Neuronal stem cell (in vitro differentiated cells): ENCODE data around the gene RPS21.

Experiments used
- DNase-seq: peaks from one replicate; pipeline ENCODE4 v3.0.0-alpha.2; 2013; ENCODE audit warnings: low spot score
- H2AFZ ChIP-seq: one replicate; pipeline ENCODE4 v1.6.1; 2013; ENCODE audit warnings: mild to moderate bottlenecking, low read length, inconsistent platforms
- H2AK5ac ChIP-seq: 2 replicates; pipeline ENCODE4 v1.6.1; 2013; ENCODE audit warnings: low read depth, mild to moderate bottlenecking, inconsistent platforms, low read length, moderate library complexity, mixed read lengths
- H2BK120ac ChIP-seq: 2 replicates; pipeline ENCODE4 v1.6.1; 2013; ENCODE audit warnings: low read depth, mild to moderate bottlenecking, inconsistent platforms, low read length, moderate library complexity, mixed read lengths
- H2BK12ac ChIP-seq: one replicate; pipeline ENCODE4 v1.6.1; 2013; ENCODE audit warnings: low read length, inconsistent platforms
- H2BK15ac ChIP-seq: 2 replicates; pipeline ENCODE4 v1.6.1; 2013; ENCODE audit warnings: mild to moderate bottlenecking, low read length, inconsistent platforms, mixed read lengths
- H2BK5ac ChIP-seq: one replicate; pipeline ENCODE4 v1.6.1; 2013; ENCODE audit warnings: inconsistent platforms, mild to moderate bottlenecking, low read length, moderate library complexity
- H3K14ac ChIP-seq: one replicate; pipeline ENCODE4 v1.6.1; 2013; ENCODE audit warnings: low read length, inconsistent platforms
- H3K18ac ChIP-seq: 2 replicates; pipeline ENCODE4 v1.6.1; 2013; ENCODE audit warnings: low read length, inconsistent platforms
- H3K23ac ChIP-seq: 2 replicates; pipeline ENCODE4 v1.6.1; 2013; ENCODE audit warnings: low read depth, mild to moderate bottlenecking, mixed read lengths, low read length, inconsistent platforms; ENCODE audit not compliant: poor library complexity
- H3K27ac ChIP-seq: replicated peaks from 3 replicates; pipeline ENCODE4 v1.5.1; 2013; ENCODE audit warnings: low read length, inconsistent platforms
- H3K27me3 ChIP-seq, 3 experiments: 2 replicates each; pipeline ENCODE4 v1.6.1; 2013; ENCODE audit warnings: low read length in 3 of 3, mild to moderate bottlenecking in 2 of 3, inconsistent platforms in 1 of 3, low read depth in 1 of 3, mixed read lengths in 1 of 3, moderate library complexity in 1 of 3; ENCODE audit not compliant: control insufficient read depth in 3 of 3, insufficient read depth in 3 of 3
- H3K36me3 ChIP-seq, 2 donors: replicated peaks in 1 of 2; 2 replicates each; pipeline ENCODE4 v1.6.1; 2013; ENCODE audit warnings: low read length in 2 of 2; ENCODE audit not compliant: control insufficient read depth in 2 of 2, insufficient read depth in 2 of 2
- H3K4ac ChIP-seq: 2 replicates; pipeline ENCODE4 v1.6.1; 2013; ENCODE audit warnings: inconsistent platforms, mild to moderate bottlenecking, low read length, moderate library complexity
- H3K4me1 ChIP-seq, 2 donors: 1 replicate in 1 of 2; 2 replicates in 1 of 2; pipeline ENCODE4 v1.6.1; 2013; ENCODE audit warnings: low read length in 2 of 2, low read depth in 1 of 2; ENCODE audit not compliant: control insufficient read depth in 2 of 2, insufficient read depth in 1 of 2
- H3K4me2 ChIP-seq: one replicate; pipeline ENCODE4 v1.6.1; 2013; ENCODE audit warnings: mild to moderate bottlenecking, low read length, inconsistent platforms; ENCODE audit not compliant: insufficient read depth, poor library complexity, severe bottlenecking
- H3K4me3 ChIP-seq, 2 donors: 2 replicates each; pipeline ENCODE4 v1.5.1; 2013; ENCODE audit warnings: low read length in 2 of 2, mild to moderate bottlenecking in 2 of 2, inconsistent platforms in 1 of 2, moderate library complexity in 1 of 2
- H3K79me1 ChIP-seq: one replicate; pipeline ENCODE4 v1.6.1; 2013; ENCODE audit warnings: low read depth, mild to moderate bottlenecking, inconsistent platforms, low read length, moderate library complexity
- H3K9ac ChIP-seq: one replicate; pipeline ENCODE4 v1.6.1; 2013; ENCODE audit warnings: mild to moderate bottlenecking, low read depth, low read length, inconsistent platforms; ENCODE audit not compliant: poor library complexity
- H3K9me3 ChIP-seq, 2 donors: replicated peaks in 1 of 2; 2 replicates each; pipeline versions ENCODE3 to v1.6.1; 2013; ENCODE audit warnings: low read length in 2 of 2, mild to moderate bottlenecking in 2 of 2, inconsistent platforms in 1 of 2, low read depth in 1 of 2, mixed read lengths in 1 of 2, moderate library complexity in 1 of 2; ENCODE audit not compliant: control insufficient read depth in 2 of 2, insufficient read depth in 1 of 2
- H4K8ac ChIP-seq: one replicate; pipeline ENCODE4 v1.6.1; 2013; ENCODE audit warnings: low read depth, mild to moderate bottlenecking, inconsistent platforms, low read length, moderate library complexity
- H4K91ac ChIP-seq: one replicate; pipeline ENCODE4 v1.6.1; 2013; ENCODE audit warnings: low read length, low read depth, mild to moderate bottlenecking, inconsistent platforms; ENCODE audit not compliant: poor library complexity
- WGBS, 2 donors: extraction: QIAGEN DNeasy Blood & Tissue Kit; methylation state at CpG; one replicate each; pipeline ENCODE4 v1.1.7; 2013; ENCODE audit warnings: missing lambda C conversion rate in 2 of 2, mixed read lengths in 1 of 2; ENCODE audit not compliant: insufficient read length in 2 of 2, insufficient replicate concordance in 1 of 2; ENCODE audit errors: extremely low coverage in 2 of 2; 5-methylcytosine and 5-hydroxymethylcytosine counted together

RPS21 gene

GRCh38 chr20:62413025-62413570 is 26.2 kb downstream of the RPS21 start:
- no CpG with 5 or more reads among the region's 11 CpGs for WGBS, 2 donors
- H2AFZ ChIP-seq: no peak overlapping the region

GRCh38 chr20:62413896-62414481 is 27.1 kb downstream of the RPS21 start:
- H2BK120ac ChIP-seq: no peak overlapping the region
- H2BK5ac ChIP-seq: no peak overlapping the region
- H3K9me3 ChIP-seq: no peaks in the 10 kb centered on the region
- no peaks in the 10 kb centered on the region for H3K79me1 ChIP-seq
- H2BK12ac ChIP-seq: peak overlapping the region; percentile 84
- peak overlapping the region; percentile 65 for H3K23ac ChIP-seq
- H3K18ac ChIP-seq: peak overlapping the region; percentile 71
- H2BK15ac ChIP-seq: peak overlapping the region; percentile 85
- H3K9ac ChIP-seq: no peak overlapping the region
- H3K27ac ChIP-seq: no peak overlapping the region
- H3K4me3 ChIP-seq: no peak overlapping the region
- no peak overlapping the region for H4K91ac ChIP-seq
- peak overlapping the region; percentile 84 for H2AK5ac ChIP-seq
- no peak overlapping the region for H2AFZ ChIP-seq
- H3K4me2 ChIP-seq: no peak overlapping the region
- peaks cover 0 to 78% (median 4%) of the 10 kb centered on the region in 3 experiments for H3K27me3 ChIP-seq
- no peak for DNase-seq
- peaks cover 0 to 3% of the 10 kb centered on the region in 2 donors for H3K4me1 ChIP-seq
- no peak overlapping the region for H4K8ac ChIP-seq
- H3K36me3 ChIP-seq: no peaks in the 10 kb centered on the region
- peak overlapping the region; percentile 71 for H3K14ac ChIP-seq
- WGBS, 2 donors: no CpG with 5 or more reads among the region's 22 CpGs
- H3K4ac ChIP-seq: no peak overlapping the region

More at GRCh38 chr20:62413025-62413570, 26.2 kb downstream of the RPS21 start:
- Histone ChIP-seq H3K18ac (no peak overlapping the region), H3K4me3 (no peak overlapping the region), H3K23ac (no peak overlapping the region), H3K27ac (no peak overlapping the region), H2BK5ac (peak overlapping the region; percentile 75), H3K9me3 (no peaks in the 10 kb centered on the region), H2BK15ac (no peak overlapping the region), H4K91ac (no peak overlapping the region), H2AK5ac (peak overlapping the region; percentile 84), H3K4me1 (peaks cover 0 to 3% of the 10 kb centered on the region in 2 donors), H4K8ac (peak overlapping the region; percentile 82), H2BK12ac (no peak overlapping the region), H3K4ac (no peak overlapping the region), H3K4me2 (no peak overlapping the region), H3K9ac (no peak overlapping the region), H3K27me3 (peaks cover 0 to 87% (median 4%) of the 10 kb centered on the region in 3 experiments), H3K36me3 (no peaks in the 10 kb centered on the region), H2BK120ac (no peak overlapping the region), H3K14ac (peak overlapping the region; percentile 71), H3K79me1 (no peaks in the 10 kb centered on the region)
- no peak for DNase-seq

- no peak overlapping the region for H3K18ac ChIP-seq
- no peak for DNase-seq
Measured at GRCh38 chr20:62415354-62416111, 28.6 kb downstream of the RPS21 start.

More at GRCh38 chr20:62415354-62416111, 28.6 kb downstream of the RPS21 start:
- Histone ChIP-seq H3K14ac (peak overlapping the region; percentile 8), H2AFZ (no peak overlapping the region), H3K23ac (peak overlapping the region; percentile 80), H3K27ac (no peak overlapping the region), H2AK5ac (peak overlapping the region; percentile 75), H3K4me2 (no peak overlapping the region), H4K91ac (peak overlapping the region; percentile 53), H4K8ac (no peak overlapping the region), H3K27me3 (peaks cover 0 to 70% (median 0%) of the 10 kb centered on the region in 3 experiments), H2BK15ac (peak overlapping the region; percentile 17), H3K9ac (no peak overlapping the region), H2BK120ac (no peak overlapping the region), H2BK12ac (peak overlapping the region; percentile 84), H3K79me1 (no peaks in the 10 kb centered on the region), H3K4ac (no peak overlapping the region), H3K4me1 (no peaks in the 10 kb centered on the region), H2BK5ac (no peak overlapping the region), H3K9me3 (no peaks in the 10 kb centered on the region), H3K36me3 (no peaks in the 10 kb centered on the region), H3K4me3 (no peak overlapping the region)
- no CpG with 5 or more reads among the region's 24 CpGs for WGBS, 2 donors
